Thoracic aorta (tissue), 2 donors: Measurements from ENCODE around the gene PHGDH. TPM values are rescaled to one million over a fixed set of nuclear protein-coding genes. Genes with fewer than 3 reads are reported as not detected.

ENCODE experiments used
- ATAC-seq: fragments of 150-250 bp; one replicate; pipeline ENCODE4 v1.8.0; 2017; ENCODE audit warnings: low read depth; ENCODE audit not compliant: insufficient number of reproducible peaks, low FRiP score
- DNase-seq: peaks from one replicate; pipeline ENCODE4 v3.0.0-alpha.2; 2020; ENCODE audit warnings: low spot score
- H3K27ac ChIP-seq, 2 donors: fragments of 200-600 bp; sonication (generic); 1 replicate in 1 of 2; 2 replicates in 1 of 2; pipeline ENCODE4 v1.5.1; 2016; ENCODE audit warnings: mild to moderate bottlenecking in 2 of 2, moderate library complexity in 2 of 2
- H3K27me3 ChIP-seq: fragments of 200-600 bp; sonication (generic); replicated peaks from 2 replicates; pipeline ENCODE4 v1.6.0; 2016; ENCODE audit warnings: mild to moderate bottlenecking; ENCODE audit not compliant: insufficient read depth
- H3K36me3 ChIP-seq: fragments of 200-600 bp; sonication (generic); one replicate; pipeline ENCODE4 v1.5.1; 2016
- H3K4me1 ChIP-seq, 2 donors: fragments of 200-600 bp; sonication (generic); 1 replicate in 1 of 2; 2 replicates in 1 of 2; pipeline versions ENCODE4 v1.5.1 to v1.6.0; 2016; ENCODE audit warnings: low read depth in 2 of 2, mild to moderate bottlenecking in 1 of 2; ENCODE audit not compliant: control insufficient read depth in 1 of 2
- H3K4me3 ChIP-seq: fragments of 200-600 bp; sonication (generic); 2 replicates; pipeline ENCODE4 v1.5.1; 2016; ENCODE audit warnings: mild to moderate bottlenecking
- H3K9me3 ChIP-seq: fragments of 200-600 bp; sonication (generic); 2 replicates; pipeline ENCODE4 v1.5.1; 2016
- total RNA-seq, 2 donors: library from RNA; depleted of rRNA; stranded (reverse); fragments of >200 nt; gene quantifications; one replicate each; pipeline versions ENCODE4 v1.1.0 to v1.2.3, GENCODE V29; 2016
- TF ChIP-seq, protein P1 (sequence below): fragments of 200-600 bp; sonication (generic); IDR thresholded peaks from one replicate; pipeline ENCODE4 v1.5.1; 2019; ENCODE audit warnings: antibody characterized with exemption

PHGDH gene
- total RNA-seq, 2 donors from 2014 or later, result 25.7 to 44.9 TPM

DNA sequence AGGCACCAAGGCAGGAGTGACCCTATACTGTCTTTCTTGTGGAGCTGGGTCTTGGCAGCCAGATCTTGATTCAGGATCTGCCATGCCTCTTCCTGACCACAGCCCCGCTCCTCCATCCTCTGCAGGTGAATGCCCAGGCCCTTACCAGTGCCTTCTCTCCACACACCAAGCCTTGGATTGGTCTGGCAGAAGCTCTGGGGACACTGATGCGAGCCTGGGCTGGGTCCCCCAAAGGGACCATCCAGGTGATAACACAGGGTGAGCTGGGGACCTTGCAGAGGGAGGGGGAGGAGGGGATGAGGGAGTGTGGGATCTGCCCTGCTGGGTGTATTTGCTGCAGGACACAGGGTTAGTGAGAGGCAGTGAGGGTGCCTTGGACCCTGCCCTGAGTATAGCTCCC, 28.5 kb downstream of the PHGDH start:
- Histone ChIP-seq H3K4me3 (no peak overlapping the region), H3K27me3 (no peaks in the 10 kb centered on the region), H3K27ac (no peak overlapping the region), H3K9me3 (no peaks in the 10 kb centered on the region), H3K4me1 (peaks cover 7 to 28% of the 10 kb centered on the region in 2 donors), H3K36me3 (peaks cover 4% of the 10 kb centered on the region)
- ATAC-seq (no peak), DNase-seq (no peak)
- TF ChIP-seq, protein P1, sequence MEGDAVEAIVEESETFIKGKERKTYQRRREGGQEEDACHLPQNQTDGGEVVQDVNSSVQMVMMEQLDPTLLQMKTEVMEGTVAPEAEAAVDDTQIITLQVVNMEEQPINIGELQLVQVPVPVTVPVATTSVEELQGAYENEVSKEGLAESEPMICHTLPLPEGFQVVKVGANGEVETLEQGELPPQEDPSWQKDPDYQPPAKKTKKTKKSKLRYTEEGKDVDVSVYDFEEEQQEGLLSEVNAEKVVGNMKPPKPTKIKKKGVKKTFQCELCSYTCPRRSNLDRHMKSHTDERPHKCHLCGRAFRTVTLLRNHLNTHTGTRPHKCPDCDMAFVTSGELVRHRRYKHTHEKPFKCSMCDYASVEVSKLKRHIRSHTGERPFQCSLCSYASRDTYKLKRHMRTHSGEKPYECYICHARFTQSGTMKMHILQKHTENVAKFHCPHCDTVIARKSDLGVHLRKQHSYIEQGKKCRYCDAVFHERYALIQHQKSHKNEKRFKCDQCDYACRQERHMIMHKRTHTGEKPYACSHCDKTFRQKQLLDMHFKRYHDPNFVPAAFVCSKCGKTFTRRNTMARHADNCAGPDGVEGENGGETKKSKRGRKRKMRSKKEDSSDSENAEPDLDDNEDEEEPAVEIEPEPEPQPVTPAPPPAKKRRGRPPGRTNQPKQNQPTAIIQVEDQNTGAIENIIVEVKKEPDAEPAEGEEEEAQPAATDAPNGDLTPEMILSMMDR, result no peak

DNA sequence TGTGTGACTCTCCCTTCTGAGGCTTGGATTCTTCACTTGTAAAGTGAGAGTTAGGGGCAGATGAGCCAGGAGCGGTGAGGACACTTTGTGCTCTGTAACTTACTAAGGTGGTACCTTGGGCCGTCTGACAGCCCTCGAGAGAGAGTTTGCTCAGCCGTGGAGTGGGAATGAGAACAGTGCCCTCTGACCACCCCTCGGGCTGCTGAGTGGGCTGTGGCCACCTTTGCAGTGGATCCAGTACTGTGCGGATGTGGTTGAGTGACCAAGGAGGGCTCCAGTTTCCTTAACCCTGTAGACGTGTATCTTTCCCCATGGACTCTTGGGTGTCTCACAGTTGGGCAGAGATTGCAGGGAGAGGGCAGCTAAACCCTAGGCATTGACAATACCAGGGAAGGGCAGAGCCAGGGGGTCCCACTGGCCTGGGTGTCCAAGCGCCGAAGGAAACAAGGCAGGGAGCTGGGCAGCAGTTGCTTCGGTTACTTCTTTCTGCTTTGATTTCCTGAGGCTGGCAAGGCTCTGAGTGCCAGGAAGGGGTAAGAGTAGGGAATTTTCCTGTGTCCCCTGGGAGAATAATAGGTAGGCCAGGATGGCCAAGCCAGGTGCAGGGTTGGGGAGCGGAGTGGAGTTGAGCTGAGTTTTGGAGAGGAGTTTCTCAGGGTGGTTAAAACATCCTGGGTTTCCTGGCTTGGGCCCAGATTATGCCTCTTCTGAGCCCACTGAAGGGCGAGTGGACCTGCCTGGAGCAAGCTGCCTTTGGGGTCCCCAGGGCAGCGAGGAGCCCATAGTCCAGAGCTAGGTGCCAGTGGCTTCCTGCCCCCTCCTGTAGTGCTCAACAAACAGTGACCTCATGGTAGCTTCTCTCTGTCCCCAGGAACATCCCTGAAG, 29.4 kb downstream of the PHGDH start:
- peak overlapping the region; percentile 66 to 77 for H3K27ac ChIP-seq
- DNase-seq, result no peak
- no peak for ATAC-seq
- TF ChIP-seq, protein P1, result no peak
- no peaks in the 10 kb centered on the region for H3K27me3 ChIP-seq
- no peaks in the 10 kb centered on the region for H3K36me3 ChIP-seq
- peaks cover 7 to 28% of the 10 kb centered on the region in 2 donors for H3K4me1 ChIP-seq
- no peak overlapping the region for H3K4me3 ChIP-seq
- no peaks in the 10 kb centered on the region for H3K9me3 ChIP-seq

DNA sequence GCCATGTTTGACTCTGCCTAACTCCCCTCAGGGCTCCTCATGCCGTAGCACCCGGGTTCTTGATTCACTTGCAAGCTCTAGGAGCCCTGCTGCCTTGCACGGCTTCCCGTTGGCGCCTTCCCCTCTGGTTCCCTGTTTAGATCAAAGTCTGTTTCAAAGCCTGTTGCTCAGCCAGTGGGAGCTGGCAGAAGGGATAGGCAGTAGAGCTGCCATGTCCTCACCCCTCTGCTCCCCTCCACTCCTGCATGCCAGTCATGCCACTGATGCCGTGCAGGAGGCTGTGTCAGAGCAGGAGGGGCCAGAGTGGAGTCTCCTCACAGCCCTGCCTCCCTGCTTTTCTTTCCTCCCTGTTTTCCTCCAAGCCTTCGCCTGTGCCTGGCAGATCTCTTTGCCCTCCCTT, 30.5 kb downstream of the PHGDH start:
- DNase-seq (no peak), ATAC-seq (no peak)
- Histone ChIP-seq H3K36me3 (no peaks in the 10 kb centered on the region), H3K27ac (peak overlapping the region; percentile 66 to 77), H3K9me3 (no peaks in the 10 kb centered on the region), H3K4me3 (no peak overlapping the region), H3K4me1 (peaks cover 7 to 28% of the 10 kb centered on the region in 2 donors), H3K27me3 (no peaks in the 10 kb centered on the region)
- TF ChIP-seq, protein P1, result no peak

DNA sequence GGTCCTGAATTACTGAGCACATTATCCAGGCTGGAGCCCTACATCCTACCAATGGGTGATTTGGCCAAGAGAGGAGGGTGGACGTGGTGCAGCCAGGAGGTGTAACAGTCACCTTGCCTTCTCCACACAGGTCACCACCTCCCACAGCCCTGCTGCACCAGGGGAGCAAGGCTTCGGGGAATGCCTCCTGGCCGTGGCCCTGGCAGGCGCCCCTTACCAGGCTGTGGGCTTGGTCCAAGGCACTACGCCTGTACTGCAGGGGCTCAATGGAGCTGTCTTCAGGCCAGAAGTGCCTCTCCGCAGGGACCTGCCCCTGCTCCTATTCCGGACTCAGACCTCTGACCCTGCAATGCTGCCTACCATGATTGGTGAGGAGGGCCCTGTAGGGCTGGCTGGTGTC, 30.9 kb downstream of the PHGDH start:
- ATAC-seq (no peak), DNase-seq (no peak)
- Histone ChIP-seq H3K27me3 (no peaks in the 10 kb centered on the region), H3K4me1 (peaks cover 7 to 28% of the 10 kb centered on the region in 2 donors), H3K4me3 (no peak overlapping the region), H3K27ac (peak overlapping the region; percentile 66 to 77), H3K36me3 (no peaks in the 10 kb centered on the region), H3K9me3 (no peaks in the 10 kb centered on the region)
- TF ChIP-seq, protein P1, result no peak

DNA sequence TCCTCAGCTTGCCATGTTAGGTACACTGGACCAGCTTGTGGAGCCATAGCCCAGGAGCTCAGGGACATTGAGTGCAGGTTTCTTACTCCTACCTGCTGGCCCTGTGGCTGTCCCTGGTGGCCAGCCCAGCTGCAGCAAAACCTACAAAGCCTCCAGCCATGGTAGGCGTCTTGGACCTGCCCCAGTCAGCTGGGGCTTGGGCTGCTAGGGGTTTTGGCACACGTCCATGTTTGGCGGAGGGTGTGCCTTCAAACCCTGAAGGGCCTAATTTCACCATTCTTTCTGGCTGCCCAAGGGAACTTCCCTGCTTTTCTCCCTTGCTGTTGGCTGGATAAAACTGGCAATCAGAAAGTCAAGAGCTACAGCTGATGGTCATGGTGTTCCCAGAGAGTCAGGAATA, 31.6 kb downstream of the PHGDH start:
- H3K36me3 ChIP-seq, result no peaks in the 10 kb centered on the region
- ATAC-seq, result no peak

More for the DNA sequence above, 31.6 kb downstream of the PHGDH start:
- H3K27me3 ChIP-seq, result no peaks in the 10 kb centered on the region
- H3K9me3 ChIP-seq, result no peaks in the 10 kb centered on the region
- H3K4me1 ChIP-seq, result peaks cover 7 to 28% of the 10 kb centered on the region in 2 donors
- H3K4me3 ChIP-seq, result no peak overlapping the region
- H3K27ac ChIP-seq, result peak overlapping the region; percentile 6 to 66
- no peak for DNase-seq
- TF ChIP-seq, protein P1, result no peak
